ENCODE results near the gene MYH15.

Gene MYH15

DNA sequence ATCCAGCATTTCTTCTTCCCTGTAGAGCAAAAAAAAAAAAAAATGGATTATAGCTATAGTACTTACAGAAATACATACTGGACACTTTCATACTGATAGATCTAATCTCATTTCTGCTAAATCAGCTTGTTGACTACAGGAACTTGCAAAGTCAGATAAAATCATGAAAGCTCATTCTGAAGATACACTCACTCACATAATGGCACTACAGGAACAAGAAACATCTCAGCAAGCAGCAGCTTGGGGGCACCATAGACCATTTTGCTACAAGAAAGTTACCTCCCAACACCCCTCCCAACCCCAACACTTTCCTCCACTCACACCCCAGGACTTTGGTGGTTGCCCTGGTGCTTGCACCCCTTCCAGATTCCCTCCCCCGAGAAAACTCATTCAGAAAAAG, 4.6 kb downstream of the MYH15 start:
- CTCF ChIA-PET = interaction anchor here (0.5 kb wide), 1 partner anchor 602 kb away, joined by 3 read pairs; no protein-coding TSS in a partner anchor
- POLR2A ChIA-PET (ENCODE audit: low non-redundant PET) = no interaction called here
- H3K27ac ChIP-seq = no peak overlapping the region

DNA sequence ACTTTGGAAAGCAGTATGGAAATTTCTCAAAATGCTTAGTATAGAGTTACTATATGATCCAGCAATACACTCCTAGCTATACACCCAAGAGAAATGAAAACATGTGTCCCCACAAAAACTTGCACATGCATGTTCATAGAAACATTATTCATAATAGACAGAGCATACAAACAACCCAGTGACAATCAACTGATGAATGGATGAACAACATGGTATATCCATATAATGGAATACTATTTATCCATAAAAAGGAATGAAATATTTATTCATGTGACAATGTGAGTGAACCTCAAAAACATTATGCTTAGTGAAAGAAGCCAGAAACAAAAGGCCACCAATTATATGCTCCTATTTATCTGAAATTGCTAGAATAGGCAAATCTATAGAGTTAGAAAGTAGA, 6.7 kb downstream of the MYH15 start:
- POLR2A ChIA-PET (ENCODE audit: low non-redundant PET) = no interaction called here
- CTCF ChIA-PET = no interaction called here
- H3K27ac ChIP-seq = no peak overlapping the region
- TF ChIP-seq CTCF (conservative IDR thresholded peaks at IDR 0.05; ENCODE audit: low read depth) = no peak
- no peak for DNase-seq (ENCODE audit: low spot score)

More for the DNA sequence above, 4.6 kb downstream of the MYH15 start:
- no peak for DNase-seq (ENCODE audit: low spot score)
- no peak for TF ChIP-seq CTCF (conservative IDR thresholded peaks at IDR 0.05; ENCODE audit: low read depth)

GRCh38 chr3:108501535-108501934, 8.9 kb downstream of the MYH15 start:
- no peak for TF ChIP-seq CTCF (conservative IDR thresholded peaks at IDR 0.05; ENCODE audit: low read depth)
- CTCF ChIA-PET = no interaction called here
- POLR2A ChIA-PET (ENCODE audit: low non-redundant PET) = no interaction called here

GRCh38 chr3:108500728-108501127, 9.7 kb downstream of the MYH15 start:
- H3K27ac ChIP-seq = no peak overlapping the region
- no peak for DNase-seq (ENCODE audit: low spot score)
- TF ChIP-seq CTCF (conservative IDR thresholded peaks at IDR 0.05; ENCODE audit: low read depth) = no peak
- ChIA-PET POLR2A (ENCODE audit: low non-redundant PET) (no interaction called here), CTCF (no interaction called here)

More at GRCh38 chr3:108501535-108501934, 8.9 kb downstream of the MYH15 start:
- no peak overlapping the region for H3K27ac ChIP-seq
- no peak for DNase-seq (ENCODE audit: low spot score)

GRCh38 chr3:108497271-108497670, 13.1 kb downstream of the MYH15 start:
- CTCF ChIA-PET = no interaction called here

GRCh38 chr3:108495717-108496116, 14.7 kb downstream of the MYH15 start:
- H3K27ac ChIP-seq = no peak overlapping the region
- no peak for TF ChIP-seq CTCF (conservative IDR thresholded peaks at IDR 0.05; ENCODE audit: low read depth)
- POLR2A ChIA-PET (ENCODE audit: low non-redundant PET) = no interaction called here
- DNase-seq (ENCODE audit: low spot score) = no peak
- CTCF ChIA-PET = interaction anchor here (1.0 kb wide), 1 partner anchor 56 kb away, joined by 3 read pairs; no protein-coding TSS in a partner anchor

More at GRCh38 chr3:108497271-108497670, 13.1 kb downstream of the MYH15 start:
- H3K27ac ChIP-seq = no peak overlapping the region
- POLR2A ChIA-PET (ENCODE audit: low non-redundant PET) = no interaction called here
- DNase-seq (ENCODE audit: low spot score) = no peak
- TF ChIP-seq CTCF (conservative IDR thresholded peaks at IDR 0.05; ENCODE audit: low read depth) = no peak

All from RWPE1 (cell line).